Smooth muscle cell (in vitro differentiated cells): ENCODE results near the gene CD8B. TPM values are rescaled to one million over a fixed set of nuclear protein-coding genes. Genes with fewer than 3 reads are reported as not detected.
"Not testable (repeated sequence)": the region's sequence is repeated elsewhere in the genome, so short reads cannot be mapped to it uniquely, and the experiment has no call there.

Experiments used
- DNase-seq: peaks from one replicate; lab custom pipeline; 2025; ENCODE audit not compliant: unreplicated experiment; lab: John Stamatoyannopoulos, UW
- H2AFZ ChIP-seq: fragments of 200-600 bp; sonication (generic); 2 replicates; pipeline ENCODE4 v1.6.0; 2016; ENCODE audit warnings: antibody characterized with exemption, low read depth, mild to moderate bottlenecking
- H3F3A ChIP-seq: fragments of 200-600 bp; sonication (generic); 2 replicates; pipeline ENCODE4 v1.6.0; 2017; ENCODE audit warnings: antibody characterized with exemption, low read depth
- H3K27ac ChIP-seq: fragments of 200-600 bp; sonication (generic); 2 replicates; pipeline ENCODE4 v1.5.1; 2016; ENCODE audit warnings: low read depth, mild to moderate bottlenecking
- H3K27me3 ChIP-seq: fragments of 200-600 bp; sonication (generic); 2 replicates; pipeline ENCODE4 v1.6.1; 2016; ENCODE audit warnings: low read depth, mild to moderate bottlenecking
- H3K36me3 ChIP-seq: fragments of 200-600 bp; sonication (generic); 2 replicates; pipeline ENCODE4 v1.5.1; 2016; ENCODE audit warnings: low read depth
- H3K4me1 ChIP-seq: fragments of 200-600 bp; sonication (generic); 2 replicates; pipeline ENCODE4 v1.5.1; 2016; ENCODE audit warnings: low read depth
- H3K4me2 ChIP-seq: fragments of 200-600 bp; sonication (generic); 2 replicates; pipeline ENCODE4 v1.6.0; 2016; ENCODE audit warnings: mild to moderate bottlenecking
- H3K4me3 ChIP-seq: fragments of 200-600 bp; sonication (generic); 2 replicates; pipeline ENCODE4 v1.5.1; 2016; ENCODE audit warnings: mild to moderate bottlenecking
- H3K79me2 ChIP-seq: fragments of 200-600 bp; sonication (generic); 2 replicates; pipeline ENCODE4 v1.6.0; 2016; ENCODE audit warnings: low read depth, mild to moderate bottlenecking
- H3K9ac ChIP-seq: fragments of 200-600 bp; sonication (generic); 2 replicates; pipeline ENCODE4 v1.6.0; 2016; ENCODE audit warnings: low read depth
- H3K9me3 ChIP-seq: fragments of 200-600 bp; sonication (generic); replicated peaks from 2 replicates; pipeline ENCODE4 v1.5.1; 2016; ENCODE audit warnings: low read depth
- H4K20me1 ChIP-seq: fragments of 200-600 bp; sonication (generic); 2 replicates; pipeline ENCODE4 v1.6.0; 2016; ENCODE audit warnings: low read depth
- WGBS: methylation state at CpG from one replicate; pipeline ENCODE4 v1.1.7; 2016; ENCODE audit warnings: low lambda C conversion rate; 5-methylcytosine and 5-hydroxymethylcytosine counted together
- polyA plus RNA-seq: library from polyadenylated mRNA; unstranded; fragments of >200 nt; fragmentation: Nextera tagmentation; extraction: Ambion mirVana; gene quantifications from 2 replicates; pipeline ENCODE4 v1.2.1, GENCODE V29; 2016
- total RNA-seq: library from RNA; depleted of rRNA; stranded (reverse); fragments of >200 nt; gene quantifications from 2 replicates; pipeline ENCODE4 v1.2.3, GENCODE V29; 2014

CD8B gene
- not detected in 2 replicates for total RNA-seq
- not detected in 2 replicates for polyA plus RNA-seq

DNA sequence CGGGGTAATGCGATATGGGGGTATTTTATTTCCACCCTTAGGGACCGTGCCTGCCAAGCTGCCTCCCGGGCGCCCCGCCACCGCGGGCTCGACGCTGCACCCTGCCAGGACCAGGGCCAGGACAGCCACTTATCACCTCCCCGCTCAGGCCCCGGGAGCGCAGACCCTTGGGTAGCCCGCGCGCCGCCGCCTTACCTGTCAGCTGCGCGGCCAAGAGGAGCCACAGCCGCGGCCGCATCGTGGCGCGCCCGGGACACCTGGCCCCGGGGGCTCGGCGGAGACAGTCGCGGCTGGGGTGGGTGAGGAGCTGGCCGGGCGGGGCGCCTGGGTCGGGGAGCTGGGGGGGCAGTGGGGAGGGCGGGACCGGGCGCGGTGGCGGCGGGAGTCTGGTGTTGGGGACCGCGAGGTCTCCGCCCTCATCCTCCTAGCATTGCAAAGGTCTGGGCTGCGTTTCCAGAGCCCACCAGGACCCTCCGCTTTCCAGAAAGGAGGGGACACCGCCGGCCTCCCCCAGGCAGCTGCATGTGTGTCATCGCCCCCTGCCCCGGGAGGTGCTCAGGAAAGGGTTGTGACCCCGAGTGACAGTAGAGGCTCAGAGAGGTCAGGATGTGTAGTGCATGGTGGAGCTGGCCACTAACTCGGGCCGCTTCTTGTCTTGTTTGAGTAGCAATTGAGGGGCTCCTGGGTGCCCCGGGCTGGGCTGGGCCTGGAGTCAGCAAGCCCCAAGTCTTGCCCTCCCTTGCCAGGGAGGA lies at the start of gene CD8B:
TSS of gene CD8B (minus strand) at position 259 of the 752 bp plus-strand sequence. CDS start at position 238, 21 bp downstream.
- not testable (repeated sequence) for H3K4me3 ChIP-seq, H3F3A ChIP-seq, H3K27ac ChIP-seq, H4K20me1 ChIP-seq, H3K9me3 ChIP-seq, H2AFZ ChIP-seq, H3K4me1 ChIP-seq, DNase-seq, H3K4me2 ChIP-seq, H3K9ac ChIP-seq, H3K36me3 ChIP-seq, H3K79me2 ChIP-seq
- 7% methylated on average over 37 of the region's 55 CpGs for WGBS
- peaks cover 24% of the 10 kb centered on the region for H3K27me3 ChIP-seq

DNA sequence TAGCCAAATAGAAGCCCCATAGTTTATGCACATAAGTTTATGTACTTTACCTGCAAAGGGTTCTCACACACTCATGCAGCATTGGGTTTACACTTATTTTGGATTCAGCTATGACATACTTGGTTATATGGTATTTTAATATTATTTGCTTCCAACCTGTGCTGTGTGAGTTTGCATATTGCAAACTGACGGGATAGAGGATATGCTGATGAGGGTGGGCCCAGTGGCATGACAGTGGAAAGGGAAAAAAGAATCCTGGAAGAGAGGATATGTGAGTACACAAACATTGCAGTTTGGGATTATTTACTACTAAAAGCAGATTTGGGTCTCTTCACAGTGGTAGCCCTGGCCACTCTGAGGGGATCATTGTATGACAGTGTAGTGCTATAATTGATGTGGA lies 44.2 kb upstream of the CD8B start:
- WGBS: no CpG with 5 or more reads among the region's 1 CpG
- not testable (repeated sequence) for H3K4me2 ChIP-seq, H3K4me3 ChIP-seq, H4K20me1 ChIP-seq, H3K9me3 ChIP-seq, H3K27ac ChIP-seq, H3F3A ChIP-seq, H3K4me1 ChIP-seq, H2AFZ ChIP-seq, H3K27me3 ChIP-seq, H3K36me3 ChIP-seq, H3K9ac ChIP-seq, H3K79me2 ChIP-seq, DNase-seq

DNA sequence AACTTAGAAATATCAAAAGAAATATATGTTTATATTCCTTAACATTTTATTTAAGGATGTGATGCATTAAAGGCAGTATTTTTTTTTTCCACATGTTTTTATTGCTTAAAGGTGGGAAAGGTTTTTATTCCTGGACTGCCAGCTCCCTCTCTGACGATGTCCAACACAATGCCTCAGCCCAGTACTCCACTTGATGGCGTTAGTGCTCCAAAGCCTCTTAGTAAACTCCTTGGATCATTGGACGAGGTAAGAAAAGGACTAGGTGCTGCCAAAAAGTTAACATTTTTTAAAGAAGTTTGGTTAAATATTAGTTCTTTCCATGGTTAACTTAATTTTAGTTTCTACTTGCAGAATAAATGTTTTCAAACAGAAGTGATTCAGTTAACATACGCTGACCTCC lies 39.0 kb upstream of the CD8B start:
- H3K4me3 ChIP-seq, DNase-seq, H2AFZ ChIP-seq, H4K20me1 ChIP-seq, H3K27me3 ChIP-seq, H3K9ac ChIP-seq, H3K4me2 ChIP-seq, H3K4me1 ChIP-seq, H3K27ac ChIP-seq, H3K9me3 ChIP-seq, H3K36me3 ChIP-seq, H3K79me2 ChIP-seq, H3F3A ChIP-seq: not testable (repeated sequence)
- WGBS: 49% methylated on average over 4 of the region's 4 CpGs

DNA sequence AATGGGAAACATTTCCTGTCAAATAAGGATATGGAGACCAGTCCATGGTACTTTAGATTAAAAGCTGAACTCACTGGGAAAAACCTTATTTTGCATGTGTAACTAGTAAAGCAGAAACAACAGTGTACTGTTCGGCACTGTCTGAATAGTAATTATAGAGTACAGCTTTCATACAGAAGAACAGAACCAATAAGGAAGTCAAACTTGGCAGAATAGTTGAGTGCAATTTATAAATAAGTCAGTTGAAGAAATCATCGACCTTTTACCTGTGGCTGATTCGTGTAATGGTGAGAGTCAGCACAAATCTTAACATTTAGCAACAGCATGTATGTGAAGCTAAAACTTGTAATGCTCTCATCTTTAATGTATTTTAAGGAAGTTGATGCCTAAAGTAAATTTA lies 24.3 kb upstream of the CD8B start:
- WGBS: no CpG with 5 or more reads among the region's 3 CpGs
- not testable (repeated sequence) for H3K9ac ChIP-seq, H2AFZ ChIP-seq, H3K79me2 ChIP-seq, H3K27ac ChIP-seq, H3K9me3 ChIP-seq, DNase-seq, H3K4me1 ChIP-seq, H3F3A ChIP-seq, H3K27me3 ChIP-seq, H3K36me3 ChIP-seq, H4K20me1 ChIP-seq, H3K4me3 ChIP-seq, H3K4me2 ChIP-seq

DNA sequence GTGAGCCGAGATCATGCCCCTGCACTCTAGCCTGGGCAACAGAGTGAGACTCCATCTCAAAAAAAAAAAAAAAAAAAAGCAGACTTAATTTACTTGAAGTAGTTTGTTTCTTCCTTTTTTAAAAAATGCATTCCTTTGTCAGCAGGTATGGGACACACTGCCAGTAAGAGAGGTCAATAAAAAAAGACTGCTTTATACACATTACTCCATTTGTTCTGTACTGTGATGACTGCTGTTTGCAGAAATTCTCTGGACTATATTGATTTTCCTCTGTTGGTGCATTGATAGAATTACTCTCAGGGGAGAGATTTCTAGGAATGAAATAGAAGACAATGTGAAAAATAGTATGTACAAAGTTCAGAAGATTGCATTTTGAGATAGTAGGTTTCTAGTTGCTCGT lies 21.2 kb upstream of the CD8B start:
- WGBS: 84% methylated on average over 2 of the region's 2 CpGs
- not testable (repeated sequence) for H3K79me2 ChIP-seq, H3K9me3 ChIP-seq

DNA sequence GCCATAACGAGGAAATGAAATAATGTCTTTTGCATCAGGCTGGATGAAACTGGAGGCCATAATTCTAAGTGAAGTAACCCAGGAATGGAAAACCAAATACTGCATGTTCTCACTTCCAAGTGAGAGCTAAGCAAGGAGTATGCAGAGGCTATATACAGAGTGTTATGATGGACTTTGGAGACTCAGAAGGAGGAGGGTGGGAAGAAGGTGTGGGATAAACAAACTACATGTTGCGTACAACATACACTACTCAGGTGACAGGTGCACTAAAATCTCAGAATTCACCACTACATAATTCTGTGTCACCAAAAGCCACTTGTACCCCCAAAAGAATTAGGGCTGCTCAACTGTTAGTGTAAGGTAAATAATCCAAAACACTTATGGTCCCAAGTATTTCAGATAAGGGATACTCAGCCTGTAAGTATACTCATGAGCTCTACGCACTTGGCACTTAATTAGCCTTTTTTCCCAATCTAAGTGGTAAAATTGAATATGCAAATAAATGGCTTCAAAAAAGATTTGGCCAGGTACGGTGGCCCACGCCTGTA lies 20.5 kb upstream of the CD8B start:
- not testable (repeated sequence) for H3K9ac ChIP-seq, H3F3A ChIP-seq, H3K4me3 ChIP-seq, H3K27me3 ChIP-seq, H3K36me3 ChIP-seq, H3K9me3 ChIP-seq, H3K27ac ChIP-seq, H3K79me2 ChIP-seq, DNase-seq, H4K20me1 ChIP-seq, H2AFZ ChIP-seq, H3K4me1 ChIP-seq, H3K4me2 ChIP-seq
- WGBS: 85% methylated on average over 5 of the region's 5 CpGs

More for the DNA sequence above, 21.2 kb upstream of the CD8B start:
- not testable (repeated sequence) for H4K20me1 ChIP-seq, H3K4me2 ChIP-seq, H3F3A ChIP-seq, H3K9ac ChIP-seq, DNase-seq, H3K4me1 ChIP-seq, H3K27ac ChIP-seq, H3K4me3 ChIP-seq, H3K36me3 ChIP-seq, H2AFZ ChIP-seq, H3K27me3 ChIP-seq

DNA sequence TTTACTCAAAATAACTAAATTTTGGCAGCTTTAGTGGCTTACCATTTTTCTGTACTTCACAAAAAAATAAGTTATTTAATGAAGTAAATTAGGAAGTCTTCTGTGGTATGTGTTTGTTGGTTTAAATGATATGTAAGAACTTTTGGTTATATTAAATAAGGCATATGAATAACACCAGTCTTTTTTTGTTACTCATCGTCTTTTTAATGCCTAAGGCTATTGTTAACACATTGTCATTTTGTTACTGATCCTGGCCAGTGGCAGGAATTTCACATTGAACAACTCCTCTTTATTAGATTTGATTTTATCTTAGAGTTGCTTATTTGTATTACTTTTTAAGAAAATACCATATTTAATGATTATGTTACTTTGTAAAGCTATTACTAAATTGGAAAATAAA lies 17.3 kb upstream of the CD8B start:
- H3F3A ChIP-seq, H3K9me3 ChIP-seq, H3K4me3 ChIP-seq, H3K36me3 ChIP-seq, DNase-seq, H4K20me1 ChIP-seq, H3K4me1 ChIP-seq, H2AFZ ChIP-seq, H3K79me2 ChIP-seq, H3K9ac ChIP-seq, H3K27ac ChIP-seq, H3K27me3 ChIP-seq, H3K4me2 ChIP-seq: not testable (repeated sequence)
- WGBS: 64% methylated on average over 1 of the region's 1 CpG

DNA sequence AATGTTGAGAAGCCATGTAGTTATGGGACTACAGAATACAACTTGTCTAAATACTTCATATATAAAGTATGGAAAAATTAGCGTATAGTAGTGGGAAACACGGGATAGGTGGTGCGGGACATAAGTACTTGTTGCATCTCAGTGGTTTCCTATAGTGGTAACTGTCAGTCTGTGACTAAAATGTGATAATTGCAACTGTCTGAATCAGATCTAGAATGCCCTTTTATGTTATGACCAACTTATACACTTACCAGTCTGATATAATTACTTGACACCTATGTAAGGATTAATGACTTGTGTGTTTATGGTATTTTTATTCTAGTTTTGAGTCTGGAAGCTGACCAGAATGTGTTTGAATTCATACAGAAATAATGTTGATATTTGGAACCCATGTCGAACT lies 9.3 kb upstream of the CD8B start:
- not testable (repeated sequence) for H3K4me2 ChIP-seq, H3K27me3 ChIP-seq, H3K4me1 ChIP-seq, H3K9me3 ChIP-seq, H3F3A ChIP-seq, H3K79me2 ChIP-seq, H3K36me3 ChIP-seq, H3K27ac ChIP-seq, H3K4me3 ChIP-seq, H4K20me1 ChIP-seq, H3K9ac ChIP-seq, H2AFZ ChIP-seq, DNase-seq
- WGBS: 96% methylated on average over 1 of the region's 4 CpGs
